Inflammatory macrophage treated with lipopolysaccharide for 4 hours (primary cell): ENCODE results near the gene ZNF319.
A peak's percentile ranks its signal among the peaks of the same experiment; 100 is the strongest.
"Not testable (repeated sequence)": the region's sequence is repeated elsewhere in the genome, so short reads cannot be mapped to it uniquely, and the experiment has no call there.

Source experiments
- DNase-seq: peaks from one replicate; pipeline ENCODE4 v3.0.0-alpha.2; 2020

The ZNF319 gene

DNA sequence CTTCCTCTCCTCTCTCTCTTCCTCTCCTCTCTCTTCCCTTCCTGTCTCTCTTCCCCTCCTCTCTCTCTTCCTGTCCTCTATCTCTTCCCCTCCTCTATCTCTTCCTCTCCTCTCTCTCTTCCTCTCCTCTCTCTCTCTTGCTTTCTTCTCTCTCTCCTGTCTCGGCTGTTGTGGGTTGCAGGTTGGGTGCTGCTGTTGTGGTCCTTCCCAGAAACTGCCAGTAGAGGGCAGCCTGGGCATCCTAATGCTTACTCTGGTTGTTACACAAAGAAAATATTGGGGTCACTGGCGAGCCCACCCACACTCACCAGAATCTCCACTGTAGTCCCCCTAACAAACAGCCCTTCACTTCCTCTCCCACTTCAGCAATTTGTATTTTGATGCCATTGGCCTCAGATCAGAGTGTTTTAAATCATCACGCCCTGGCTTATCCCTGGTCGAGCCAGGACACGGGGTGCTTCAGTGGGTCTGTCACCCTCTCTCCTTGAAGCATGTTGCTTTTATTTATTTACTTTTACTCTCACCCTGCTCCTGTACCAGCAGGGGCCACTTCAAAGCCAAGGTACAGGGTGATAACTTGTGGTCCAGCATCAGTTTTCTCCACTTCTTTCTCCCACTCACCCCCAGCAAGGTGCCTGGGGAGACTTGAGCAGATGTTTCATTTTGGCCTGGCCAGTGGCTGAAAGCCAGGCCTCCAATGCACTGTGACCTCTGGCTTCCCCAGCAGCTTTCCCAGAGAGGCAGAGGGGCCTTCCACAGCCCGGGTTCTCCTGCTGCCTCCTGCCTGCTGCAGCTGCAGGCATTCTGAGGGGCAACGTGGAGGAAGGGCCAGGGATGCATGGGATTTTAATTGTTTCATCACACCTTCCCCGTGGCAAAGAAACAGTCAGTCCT lies 20.4 kb upstream of the ZNF319 start:
- peak; percentile 29 for DNase-seq

DNA sequence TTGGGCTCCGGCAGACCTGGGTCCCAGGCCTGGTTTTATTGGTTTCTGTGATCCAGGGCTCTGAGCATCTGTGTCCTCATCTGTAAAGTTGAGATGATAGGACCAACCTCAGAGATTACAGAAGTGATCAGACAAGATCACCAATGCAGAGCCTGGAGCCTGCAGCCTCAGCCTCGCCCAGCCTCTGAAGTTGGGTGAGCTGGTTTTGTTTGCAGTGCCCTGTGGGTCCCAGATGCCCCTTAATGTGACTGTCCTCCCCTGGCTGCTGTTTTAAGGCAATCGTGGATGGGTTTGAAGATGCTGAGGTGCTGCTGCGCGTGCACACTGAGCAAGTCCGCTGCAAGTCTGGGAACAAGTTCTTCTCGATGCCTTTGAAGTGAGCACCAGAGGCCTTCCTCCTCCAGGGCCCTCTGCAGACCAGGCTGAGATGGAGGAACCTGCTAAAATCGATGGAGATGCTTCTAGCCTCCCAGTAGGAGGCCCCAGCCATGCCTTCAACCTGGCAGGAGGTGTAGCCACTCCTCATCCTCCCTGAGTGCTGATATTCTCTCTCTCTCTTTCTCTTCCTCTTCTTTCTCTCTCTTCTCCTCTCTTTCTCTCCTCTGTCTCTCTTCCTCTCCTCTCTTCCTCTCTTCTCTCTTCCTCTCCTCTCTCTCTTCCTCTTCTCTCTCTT lies 19.5 kb upstream of the ZNF319 start:
- DNase-seq = no peak

- no peak for DNase-seq
These were observed 18.3 kb upstream of the ZNF319 start for GRCh38 chr16:58018803-58019202.

DNA sequence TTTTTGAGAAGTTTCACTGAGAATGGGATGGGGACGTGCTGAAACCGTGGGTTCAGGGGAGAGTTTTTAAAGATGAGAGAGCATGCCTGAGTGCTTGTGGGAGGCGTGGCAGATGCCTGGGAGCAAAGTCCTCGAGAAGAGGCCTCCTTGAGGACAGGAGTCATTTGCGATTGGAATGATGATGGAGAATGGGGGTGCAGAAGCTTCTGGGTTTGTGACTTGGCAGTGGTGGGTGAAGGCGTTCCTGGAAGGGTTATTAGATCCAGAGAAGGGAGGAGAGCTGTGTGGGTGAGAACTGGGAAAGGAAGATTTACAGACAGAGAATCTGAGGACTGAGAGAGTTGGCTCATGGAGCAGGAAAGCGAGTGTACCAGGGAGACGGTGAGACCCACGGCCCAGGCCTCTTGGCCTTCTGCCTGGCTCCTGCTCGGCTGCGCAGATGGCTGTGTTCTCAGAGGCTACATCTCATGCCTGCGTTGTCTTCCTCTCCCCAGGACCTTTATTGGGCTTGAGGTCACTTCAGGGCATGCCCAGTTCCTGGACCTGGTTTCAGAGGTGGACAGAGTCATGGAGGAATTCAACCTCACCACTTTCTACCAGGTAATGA lies 16.5 kb upstream of the ZNF319 start:
- DNase-seq = no peak

DNA sequence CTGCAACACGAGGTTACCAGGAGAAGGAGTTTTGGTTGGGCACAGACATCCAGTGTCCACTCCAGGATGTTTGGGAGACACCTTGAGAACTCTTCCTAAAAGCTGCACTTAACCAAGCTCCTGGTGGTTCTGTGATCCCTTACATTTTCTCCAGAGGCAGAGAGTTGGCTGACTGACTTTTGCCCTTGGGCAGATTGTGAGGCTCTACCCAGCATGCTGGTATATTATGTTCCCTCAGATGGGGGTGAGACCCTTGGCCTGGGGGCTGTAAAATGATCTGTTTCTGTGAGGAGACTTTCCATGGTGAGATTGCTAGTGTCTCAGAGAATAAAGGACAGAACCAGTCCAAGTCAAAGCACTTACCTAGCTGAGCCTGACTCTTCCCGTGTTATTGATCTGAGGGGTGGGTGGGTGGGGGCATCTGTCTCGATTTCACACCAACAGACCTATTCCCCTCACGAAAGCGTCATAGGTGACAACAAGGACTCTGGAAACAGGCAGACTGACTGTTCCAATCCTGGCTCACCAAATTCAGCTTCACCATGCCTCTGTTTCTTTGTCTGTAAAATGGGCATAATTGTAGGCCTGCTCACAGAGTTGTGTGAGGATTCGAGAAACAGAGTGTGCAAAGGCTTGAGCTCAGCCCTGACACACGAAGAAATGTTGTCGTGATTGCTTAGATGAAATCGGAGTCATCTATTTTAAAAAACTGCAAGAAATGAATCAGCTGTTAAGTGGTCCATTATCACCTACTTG lies 12.9 kb upstream of the ZNF319 start:
- DNase-seq = no peak

- no peak for DNase-seq
These were observed 12.0 kb upstream of the ZNF319 start for GRCh38 chr16:58012481-58012880.

- DNase-seq = no peak
These were observed 11.2 kb upstream of the ZNF319 start for GRCh38 chr16:58011652-58012051.

DNA sequence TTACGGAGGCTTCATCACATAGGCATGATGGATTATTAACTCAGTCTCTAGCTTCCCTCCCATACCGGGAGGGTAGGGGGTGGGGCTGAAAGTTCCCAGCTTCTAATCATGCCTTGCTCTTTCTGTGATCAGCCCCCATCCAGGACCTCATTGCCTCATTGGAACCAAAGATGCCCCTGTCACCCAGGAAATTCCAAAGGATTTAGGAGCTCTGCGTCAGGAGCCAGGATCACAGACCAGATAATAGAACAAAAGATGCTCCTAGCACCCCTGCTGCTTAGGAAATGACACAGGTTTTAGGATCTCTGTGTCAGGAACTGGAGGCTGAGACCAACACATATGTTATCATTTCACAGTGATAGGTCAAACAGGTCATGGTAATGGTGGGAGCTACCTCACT lies 10.4 kb upstream of the ZNF319 start:
- DNase-seq = no peak

DNA sequence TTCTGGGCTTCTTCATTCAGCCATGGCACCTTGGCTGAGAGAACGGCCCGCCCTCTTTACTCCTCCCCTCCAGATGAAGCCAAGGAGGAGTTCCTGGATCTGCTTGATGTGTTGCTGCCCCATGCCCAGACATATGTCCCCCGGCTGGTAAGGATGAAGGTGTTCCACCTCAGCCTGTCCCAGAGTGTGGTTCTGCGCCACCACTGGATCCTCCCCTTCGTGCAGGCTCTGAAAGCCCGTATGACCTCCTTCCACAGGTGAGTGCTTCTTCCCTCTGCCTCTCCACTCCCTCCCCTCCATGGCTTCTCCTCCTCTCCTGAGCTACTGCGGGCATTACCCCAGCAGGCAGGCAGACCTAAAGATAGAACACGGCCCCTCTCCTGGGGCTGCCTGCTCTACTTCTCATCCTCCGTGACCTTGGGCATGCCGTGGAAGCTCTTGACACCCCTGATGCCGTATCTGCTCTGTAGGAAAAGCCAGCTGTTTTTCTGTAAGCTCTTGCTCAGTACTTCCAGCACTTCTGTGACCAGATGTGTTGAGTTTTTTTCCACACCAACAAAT lies 9.5 kb upstream of the ZNF319 start:
- DNase-seq = no peak

DNA sequence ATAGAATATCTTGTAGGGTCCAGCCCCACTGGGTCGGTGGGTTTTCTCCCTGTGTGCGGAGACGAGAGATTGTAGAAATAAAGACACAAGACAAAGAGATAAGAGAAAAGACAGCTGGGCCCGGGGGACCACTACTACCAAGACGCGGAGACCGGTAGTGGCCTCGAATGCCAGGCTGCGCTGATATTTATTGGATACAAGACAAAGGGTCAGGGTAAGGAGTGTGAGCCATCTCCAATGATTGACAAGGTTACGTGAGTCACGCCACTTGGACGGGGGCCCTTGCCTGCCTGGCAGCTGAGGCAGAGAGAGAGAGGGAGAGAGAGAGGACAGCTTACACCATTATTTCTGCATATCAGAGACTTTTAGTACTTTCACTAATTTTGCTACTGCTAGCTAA lies 4.3 kb upstream of the ZNF319 start:
- DNase-seq = not testable (repeated sequence)

DNA sequence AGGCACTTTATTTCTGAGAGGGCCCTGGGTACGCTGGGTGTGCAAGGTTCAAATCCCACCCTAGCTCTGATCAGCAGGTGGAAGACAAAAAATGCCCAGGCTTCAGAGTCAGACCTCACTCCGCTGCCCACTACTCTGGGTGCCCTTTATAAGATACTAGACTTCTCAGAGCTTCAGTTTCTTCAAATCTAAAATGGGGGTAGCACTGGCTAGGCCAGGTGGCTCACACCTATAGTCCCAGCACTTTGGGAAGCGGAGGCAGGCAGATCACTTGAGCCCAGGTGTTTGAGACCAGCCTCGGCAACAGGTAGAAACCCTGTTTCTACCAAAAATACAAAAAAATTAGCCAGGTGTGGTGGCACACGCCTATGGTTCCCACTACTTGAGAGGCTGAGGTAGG lies 2.5 kb upstream of the ZNF319 start:
- DNase-seq = no peak

DNA sequence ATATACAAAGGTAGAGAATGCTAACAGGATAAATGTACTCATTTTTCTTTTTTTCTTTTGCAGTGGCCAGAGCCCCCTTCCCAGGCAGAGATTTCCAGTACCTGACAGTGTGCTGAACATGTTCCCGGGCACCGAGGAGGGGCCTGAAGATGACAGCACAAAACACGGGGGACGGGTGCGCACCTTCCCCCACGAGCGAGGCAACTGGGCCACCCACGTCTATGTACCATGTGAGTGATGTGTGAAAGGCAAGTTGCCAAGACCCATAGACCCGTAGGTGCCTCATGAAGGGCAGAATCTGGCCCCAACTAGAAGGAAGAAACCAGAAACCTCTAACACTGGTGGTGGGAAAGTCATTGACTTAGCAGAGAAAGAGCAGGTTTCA lies 1.9 kb upstream of the ZNF319 start:
- no peak for DNase-seq

GRCh38 chr16:58001781-58002415 lies 1.4 kb upstream of the ZNF319 start:
- no peak for DNase-seq

DNA sequence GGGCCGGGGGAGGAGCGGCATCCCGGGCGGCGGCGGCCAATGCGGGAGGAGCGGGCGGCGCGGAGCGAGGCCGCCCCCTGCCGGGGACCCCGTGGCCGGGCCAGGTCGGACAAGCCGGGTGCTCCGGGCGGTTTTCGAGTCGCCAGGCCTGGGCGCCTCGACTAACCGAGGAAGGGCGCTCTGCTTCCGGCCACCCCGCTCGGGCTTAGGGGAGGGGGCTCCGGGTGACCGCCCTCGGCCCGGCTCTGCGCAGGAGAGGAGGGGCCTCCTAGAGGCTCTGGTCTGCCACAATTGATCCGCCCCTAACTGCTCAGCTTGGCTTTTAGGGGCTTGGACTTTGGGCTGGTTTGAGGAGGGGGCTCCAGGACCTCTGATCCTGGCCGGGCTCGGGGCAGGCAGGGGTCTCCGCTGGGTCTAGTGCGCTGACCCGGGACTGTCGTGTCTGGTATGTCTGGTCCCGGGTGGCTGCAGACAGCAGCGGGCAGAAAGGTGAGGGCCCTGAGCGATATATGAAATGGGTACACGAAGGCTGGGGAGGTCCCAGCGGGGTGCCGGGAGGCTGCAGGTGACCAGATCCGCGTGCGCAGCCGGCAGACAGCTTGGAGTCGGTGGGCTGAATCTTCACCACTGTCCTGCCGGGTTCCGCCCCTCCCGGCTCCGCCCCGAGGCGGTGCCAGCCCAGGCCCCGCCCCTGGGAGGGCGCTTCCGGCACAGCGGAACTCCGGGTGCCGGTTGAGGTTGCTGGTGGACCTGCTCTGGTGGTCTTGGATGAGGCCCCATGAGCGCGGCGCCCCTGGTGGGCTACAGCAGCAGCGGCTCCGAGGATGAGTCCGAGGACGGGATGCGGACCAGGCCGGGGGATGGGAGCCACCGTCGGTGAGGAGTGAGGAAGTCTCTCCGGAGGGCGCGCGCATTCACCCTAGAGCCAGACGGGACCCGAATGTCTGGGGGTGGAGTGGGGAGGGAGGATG lies 519 bp upstream of the ZNF319 start, which contains the start of gene USB1:
Gene USB1 (plus strand): TSS at position 702 of the 971 bp plus-strand sequence. CDS start 77 bp downstream, at position 779.
- DNase-seq = peak; percentile 83

- DNase-seq = peak; percentile 50
These were observed 1.0 kb downstream of the ZNF319 start for GRCh38 chr16:57999366-57999970.

GRCh38 chr16:57998992-57999365 lies 1.5 kb downstream of the ZNF319 start:
- DNase-seq = peak; percentile 20

DNA sequence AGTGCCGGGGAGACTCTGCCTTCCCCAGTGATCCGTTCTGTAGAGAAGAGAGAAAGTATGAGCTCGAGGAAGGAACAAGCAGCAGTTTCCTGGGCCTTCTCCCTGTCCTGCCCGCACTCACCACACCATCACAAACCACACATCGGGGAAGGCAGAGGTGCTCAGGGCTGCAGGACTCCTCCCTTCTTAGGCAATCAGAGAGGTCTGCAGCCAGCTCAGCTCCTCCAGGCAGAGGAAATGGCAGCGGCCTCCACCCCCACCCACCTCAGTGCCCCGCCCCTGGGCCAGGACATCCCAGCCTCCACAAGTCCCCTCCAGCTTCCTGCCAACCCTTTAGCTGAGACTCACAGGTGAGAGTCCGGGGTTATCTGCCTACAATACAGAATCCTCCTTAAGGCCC lies 2.0 kb downstream of the ZNF319 start:
- peak; percentile 44 for DNase-seq

GRCh38 chr16:57997528-57998265 lies 2.8 kb downstream of the ZNF319 start:
- DNase-seq = no peak

GRCh38 chr16:57997176-57997527 lies 3.3 kb downstream of the ZNF319 start:
- DNase-seq = no peak
